ENCODE measurements around the gene CYP20A1.
"Not testable (repeated sequence)": the region's sequence is repeated elsewhere in the genome, so short reads cannot be mapped to it uniquely, and the experiment has no call there.

Gene CYP20A1

DNA sequence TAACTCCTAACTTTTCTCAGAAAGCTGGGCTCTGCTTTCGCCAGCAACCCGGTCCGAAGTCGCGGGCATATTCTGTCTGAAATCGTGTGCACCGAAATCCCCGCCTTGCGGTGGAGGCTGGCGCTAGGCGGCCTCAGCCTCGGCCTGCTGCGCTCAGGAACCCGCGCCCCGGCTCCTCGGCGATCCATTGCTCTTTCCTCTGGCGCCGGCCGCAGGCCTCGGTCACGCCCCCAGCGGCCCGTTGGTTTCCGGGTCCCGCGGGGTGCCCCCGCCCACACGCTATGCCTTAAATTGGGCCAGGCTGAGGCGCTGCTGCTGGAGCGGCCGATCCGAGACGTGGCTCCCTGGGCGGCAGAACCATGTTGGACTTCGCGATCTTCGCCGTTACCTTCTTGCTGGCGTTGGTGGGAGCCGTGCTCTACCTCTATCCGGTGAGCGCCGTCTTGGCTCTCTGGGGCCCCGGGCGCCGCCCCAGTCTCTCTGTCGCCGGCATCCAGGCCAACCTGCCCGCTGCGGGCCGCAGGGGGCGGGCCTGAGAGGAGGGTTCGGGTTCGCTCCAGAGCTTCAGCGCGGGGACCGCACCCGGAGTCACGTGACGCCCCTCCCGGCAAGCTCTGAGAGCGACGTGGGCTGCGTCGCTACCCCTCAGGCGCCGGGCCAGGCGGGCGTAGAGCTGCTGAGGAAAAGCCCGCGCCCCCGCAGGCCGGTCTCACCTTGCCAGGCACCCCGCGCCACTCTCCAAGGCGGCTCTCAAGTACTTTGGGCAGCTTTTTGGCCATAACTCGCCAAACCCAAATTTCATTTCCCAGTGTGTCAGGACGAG lies at the start of gene CYP20A1:
Gene CYP20A1 (plus strand): TSS at position 315 of the 823 bp plus-strand sequence. CDS start 45 bp downstream, at position 360.
- FAIRE-seq = no peak

- FAIRE-seq = not testable (repeated sequence)
Measured at GRCh38 chr2:203190547-203190946, 48.3 kb upstream of the CYP20A1 start.

DNA sequence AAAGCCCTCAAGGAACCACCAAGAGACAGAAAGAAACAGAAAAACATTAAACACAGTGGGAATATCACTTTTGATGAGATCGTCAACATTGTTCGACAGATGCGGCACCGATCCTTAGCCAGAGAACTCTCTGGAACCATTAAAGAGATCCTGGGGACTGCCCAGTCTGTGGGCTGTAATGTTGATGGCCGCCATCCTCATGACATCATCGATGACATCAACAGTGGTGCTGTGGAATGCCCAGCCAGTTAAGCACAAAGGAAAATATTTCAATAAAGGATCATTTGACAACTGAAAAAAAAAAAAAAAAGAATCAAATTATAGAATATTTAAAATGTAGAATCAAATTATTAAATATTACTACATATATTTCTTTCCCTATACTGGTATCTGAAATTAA lies 47.8 kb upstream of the CYP20A1 start:
- peak; percentile 78 for FAIRE-seq

GRCh38 chr2:203191961-203192360 lies 46.9 kb upstream of the CYP20A1 start:
- no peak for FAIRE-seq

DNA sequence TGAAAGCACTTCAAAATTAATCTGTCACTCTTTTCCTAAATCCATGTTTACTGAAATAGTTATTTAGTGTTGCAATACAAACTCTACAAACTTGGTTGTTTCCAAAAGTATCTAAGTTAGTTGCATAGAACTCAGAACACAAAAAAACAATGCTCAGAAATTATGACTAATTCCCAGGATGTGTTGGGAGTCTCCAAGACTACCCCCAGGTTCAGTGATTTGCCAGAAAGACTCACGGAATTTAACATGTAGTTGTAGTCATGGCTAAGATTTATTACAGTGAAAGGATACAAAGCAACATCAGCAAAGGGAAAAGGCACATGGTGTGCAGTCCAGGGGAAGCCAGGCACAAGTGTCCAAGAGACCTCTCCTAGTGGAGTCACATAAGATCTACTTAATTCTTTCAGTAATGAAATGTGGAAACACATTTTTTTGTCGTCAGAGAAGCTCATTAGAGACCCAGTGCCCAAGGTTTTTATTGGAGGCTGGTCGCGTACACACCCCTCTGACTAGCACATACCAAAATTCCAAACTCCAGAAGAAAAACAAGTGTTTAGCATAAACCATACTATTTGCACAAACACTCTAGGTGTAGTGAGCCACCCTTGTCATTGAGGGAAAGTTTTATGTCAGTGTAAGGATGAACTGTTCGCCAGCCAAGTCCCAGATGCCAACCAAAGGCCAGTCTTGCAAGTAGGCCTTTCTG lies 43.3 kb upstream of the CYP20A1 start:
- FAIRE-seq = no peak

GRCh38 chr2:203200866-203201265 lies 38.0 kb upstream of the CYP20A1 start:
- no peak for FAIRE-seq

DNA sequence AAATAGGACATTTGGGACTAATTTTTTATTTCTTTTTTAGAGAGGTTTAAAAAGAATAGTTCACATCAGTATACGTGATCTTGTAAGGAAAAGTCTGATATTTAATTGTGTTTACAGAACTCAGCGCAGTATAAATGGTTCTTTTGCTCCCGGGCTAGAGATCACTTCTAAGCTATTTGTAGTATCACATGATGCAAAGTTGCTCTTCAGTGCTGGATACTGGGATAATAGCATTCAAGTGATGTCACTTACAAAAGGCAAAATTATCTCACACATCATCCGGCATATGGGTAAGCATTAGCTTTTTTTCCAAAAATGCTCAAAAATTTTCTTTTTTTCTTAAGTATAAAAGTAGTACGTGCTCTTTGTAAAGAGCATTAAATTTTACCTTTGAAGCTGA lies 37.4 kb upstream of the CYP20A1 start:
- FAIRE-seq = no peak

- FAIRE-seq = no peak
Measured at GRCh38 chr2:203209538-203209937, 29.3 kb upstream of the CYP20A1 start.

- no peak for FAIRE-seq
Measured at GRCh38 chr2:203225423-203226039, 13.3 kb upstream of the CYP20A1 start.

DNA sequence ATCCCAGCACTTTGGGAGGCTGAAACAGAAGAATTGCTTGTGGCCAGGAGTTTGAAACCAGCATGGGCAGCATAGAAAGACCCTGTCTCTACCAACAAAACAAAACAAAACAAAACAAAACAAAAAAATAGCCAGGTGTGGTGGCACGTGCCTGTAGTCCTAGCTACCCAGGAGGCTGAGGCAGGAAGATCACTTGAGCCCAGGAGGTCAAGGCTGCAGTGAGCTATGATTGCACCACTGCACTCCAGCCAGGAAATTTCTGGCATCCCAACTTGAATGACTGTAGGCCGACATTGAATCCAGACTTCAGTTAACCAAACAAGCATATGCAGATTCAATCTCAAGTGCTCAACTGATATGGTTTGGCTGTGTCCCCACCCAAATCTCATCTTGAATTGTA lies 9.1 kb upstream of the CYP20A1 start:
- FAIRE-seq = not testable (repeated sequence)

DNA sequence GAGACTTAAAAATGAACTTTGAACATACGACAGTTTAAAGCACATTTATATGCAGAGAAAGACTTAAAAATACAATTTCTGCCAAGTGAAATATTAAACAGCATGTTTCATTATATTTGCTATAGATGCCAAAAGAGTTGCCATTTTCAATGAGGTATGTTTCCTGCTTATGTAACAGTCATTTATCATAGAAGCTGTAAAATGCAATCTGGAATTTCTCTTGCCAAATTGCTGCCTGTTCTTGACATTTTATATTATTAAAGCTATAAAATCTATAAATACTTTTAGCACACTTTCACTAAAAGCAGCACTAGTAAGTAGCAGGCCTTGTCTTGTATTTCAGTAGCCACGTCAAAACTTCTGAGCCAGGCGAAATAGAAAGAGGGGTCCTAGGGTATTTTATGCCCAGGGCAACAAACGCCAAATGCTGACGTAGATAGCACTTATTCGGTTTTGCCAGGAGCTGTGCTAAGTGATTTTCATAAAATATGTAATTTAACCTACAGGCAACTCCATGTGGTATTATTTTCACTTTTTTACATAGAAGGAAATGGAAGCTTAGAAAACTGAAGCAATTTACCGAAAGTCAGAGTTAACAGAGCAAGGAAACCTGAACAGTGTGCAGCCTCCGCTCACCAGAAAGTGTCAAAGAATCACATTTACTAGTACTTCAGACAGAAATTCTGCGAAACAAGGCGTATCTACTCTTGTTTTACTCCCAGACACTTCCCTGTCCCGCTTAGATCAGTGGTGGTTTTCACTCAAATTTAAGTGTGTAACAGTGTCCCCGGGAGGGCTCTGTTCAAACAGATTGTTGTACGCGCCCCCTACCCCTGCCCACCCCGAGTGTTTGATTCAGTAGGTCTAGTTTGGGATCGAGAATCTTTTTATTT lies 1.2 kb upstream of the CYP20A1 start:
- FAIRE-seq = no peak

DNA sequence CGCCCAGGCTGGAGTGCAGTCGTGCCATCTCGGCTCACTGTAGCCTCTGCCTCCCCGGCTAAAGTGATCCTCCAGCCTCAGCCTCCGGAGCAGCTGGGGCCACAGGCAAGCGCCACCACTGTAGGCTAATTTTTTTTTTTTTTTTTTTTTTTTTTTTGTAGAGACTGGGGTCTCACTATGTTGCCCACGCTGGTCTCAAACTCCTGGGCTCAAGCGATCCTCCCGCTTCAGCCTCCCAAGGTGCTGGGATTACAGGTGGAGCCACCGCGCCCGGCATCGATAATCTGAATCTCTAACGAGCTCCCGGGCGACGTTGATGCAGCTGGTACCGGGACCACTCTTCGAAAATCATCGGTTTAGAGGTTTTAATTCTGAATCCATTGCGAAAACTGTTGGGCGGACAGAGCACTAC lies 520 bp upstream of the CYP20A1 start:
- FAIRE-seq = no peak

- FAIRE-seq = no peak
Measured at GRCh38 chr2:203240491-203240890, 1.7 kb downstream of the CYP20A1 start.

DNA sequence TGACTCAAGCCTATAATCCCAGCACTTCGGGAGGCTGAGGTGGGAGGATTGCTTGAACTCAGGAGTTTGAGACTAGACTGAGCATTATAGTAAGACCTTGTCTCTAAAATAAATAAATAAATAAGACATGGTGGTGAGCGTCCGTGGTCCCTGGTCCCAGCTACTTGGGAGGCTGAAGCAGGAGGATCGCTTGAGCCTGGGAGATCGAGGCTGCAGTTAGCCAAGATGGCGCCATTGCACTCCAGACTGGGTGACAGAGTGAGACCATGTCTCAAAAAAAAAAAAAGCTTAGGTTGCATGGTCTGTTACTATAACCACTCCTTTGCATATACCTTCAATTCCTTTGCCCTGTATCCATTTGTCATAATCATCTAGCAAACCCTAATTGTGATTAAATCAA lies 3.7 kb downstream of the CYP20A1 start:
- FAIRE-seq = no peak

DNA sequence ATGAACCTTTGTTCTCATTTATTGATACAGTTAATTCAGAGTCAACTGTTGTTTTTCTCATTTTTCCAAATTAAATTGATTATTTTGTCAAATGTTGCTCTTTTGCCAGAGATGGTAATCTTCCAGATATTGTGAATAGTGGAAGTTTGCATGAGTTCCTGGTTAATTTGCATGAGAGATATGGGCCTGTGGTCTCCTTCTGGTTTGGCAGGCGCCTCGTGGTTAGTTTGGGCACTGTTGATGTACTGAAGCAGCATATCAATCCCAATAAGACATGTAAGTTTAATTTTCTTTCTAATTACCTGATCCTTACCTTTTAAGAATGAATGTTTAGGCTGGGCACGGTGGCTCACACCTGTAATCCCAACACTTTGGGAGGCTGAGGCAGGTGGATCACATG lies 7.8 kb downstream of the CYP20A1 start:
- no peak for FAIRE-seq

DNA sequence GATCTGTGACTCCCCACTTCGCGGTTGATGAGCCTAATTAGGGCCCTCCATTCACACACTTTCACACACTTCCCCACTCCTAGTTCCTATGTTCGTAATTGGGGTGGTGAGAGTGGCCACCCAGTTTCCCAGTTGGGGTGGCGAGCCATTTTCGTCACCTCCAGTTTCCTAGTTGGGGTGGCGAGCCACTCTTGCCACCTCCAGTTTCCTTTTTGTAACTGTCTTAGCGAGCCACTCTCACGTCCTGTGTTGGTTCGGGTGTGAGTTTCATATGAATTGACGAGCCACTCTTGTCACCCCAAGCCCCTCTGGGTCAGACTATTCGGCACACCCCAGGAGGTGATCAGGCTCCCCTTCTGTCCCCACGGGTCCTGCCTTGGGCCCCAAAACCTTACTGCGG lies 14.0 kb downstream of the CYP20A1 start:
- no peak for FAIRE-seq

- not testable (repeated sequence) for FAIRE-seq
Measured at GRCh38 chr2:203253422-203254095, 14.7 kb downstream of the CYP20A1 start.

DNA sequence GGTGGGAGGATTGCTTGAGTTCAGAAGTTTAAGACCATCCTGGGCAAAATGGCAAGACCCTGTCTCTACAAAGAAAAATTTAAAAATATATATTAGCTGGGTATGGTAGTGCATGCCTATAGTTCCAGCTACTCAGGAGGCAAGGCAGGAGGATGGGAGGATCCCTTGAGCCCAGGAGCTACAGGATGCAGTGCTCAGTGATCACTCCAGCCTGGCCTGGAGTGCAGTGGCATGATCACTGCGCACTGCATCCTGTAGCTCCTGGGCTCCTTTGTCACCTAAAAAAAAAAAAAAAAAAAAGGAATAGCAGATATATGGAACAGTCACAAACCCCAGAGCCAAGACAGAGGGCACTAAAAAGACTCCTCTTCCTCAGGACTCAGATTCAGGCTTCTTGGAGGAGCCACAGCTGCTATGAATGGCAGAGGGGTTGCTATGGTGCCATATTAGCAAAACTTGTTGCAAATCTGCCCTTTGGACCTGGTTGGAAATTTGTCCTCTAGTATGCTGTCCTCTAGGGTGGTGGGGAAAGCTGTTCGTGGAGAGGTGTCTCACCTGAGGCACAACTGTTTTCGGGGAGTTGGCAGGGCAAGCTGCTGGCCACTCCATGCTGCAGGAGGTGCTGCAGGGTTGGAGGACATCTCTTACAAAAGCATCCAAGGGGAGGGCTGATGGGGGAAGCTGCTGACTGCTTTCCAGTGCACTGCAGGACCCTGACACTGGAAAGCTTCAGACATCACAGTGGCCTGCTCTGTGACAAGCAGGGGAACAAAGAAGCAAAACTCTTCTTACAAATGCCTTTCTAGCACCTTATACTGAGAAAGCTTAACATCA lies 22.7 kb downstream of the CYP20A1 start:
- FAIRE-seq = no peak

- FAIRE-seq = no peak
Measured at GRCh38 chr2:203279288-203279687, 40.5 kb downstream of the CYP20A1 start.

DNA sequence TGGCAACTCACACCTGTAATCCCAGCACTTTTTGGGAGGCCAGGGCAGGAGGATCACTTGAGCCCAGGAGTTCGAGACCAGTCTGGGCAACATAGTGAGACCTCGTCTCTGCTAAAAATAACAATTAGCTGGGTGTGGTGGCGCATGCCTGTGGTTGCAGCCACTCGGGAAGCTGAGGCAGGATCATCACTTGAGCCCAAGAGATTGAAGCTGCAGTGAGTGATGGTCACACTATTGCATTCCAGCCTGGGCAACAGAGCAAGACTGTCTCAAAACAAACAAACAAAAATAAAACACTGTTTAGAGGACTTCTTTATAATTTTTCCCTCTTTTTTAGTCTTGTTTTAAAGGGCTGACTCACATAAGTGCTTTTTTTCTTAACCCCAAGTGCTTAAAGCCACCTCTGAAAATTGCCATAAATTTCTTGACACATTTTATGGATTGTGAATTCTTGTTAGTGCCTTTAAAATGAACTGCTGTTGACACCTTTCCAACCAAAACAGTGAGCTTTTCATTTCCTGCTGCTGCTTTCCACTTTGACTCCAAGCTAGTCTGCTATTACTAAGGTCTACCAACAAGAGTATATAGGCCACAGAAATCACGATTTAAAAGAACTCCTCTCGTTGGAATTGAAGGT lies 41.7 kb downstream of the CYP20A1 start:
- FAIRE-seq = peak; percentile 90

GRCh38 chr2:203282101-203282500 lies 43.3 kb downstream of the CYP20A1 start:
- FAIRE-seq = no peak
